Endothelial cell of umbilical vein (primary cell): ENCODE measurements around the gene FAM186B. TPM values are rescaled to one million over a fixed set of nuclear protein-coding genes. Genes with fewer than 3 reads are reported as not detected.

Experiments used
- BruUV-seq: library from RNA; stranded (reverse); fragments of 400-500 nt; replicated peaks from 2 replicates; lab custom pipeline; 2021; lab: Mats Ljungman, UMichigan
- CTCF ChIA-PET: fragments of 300-600, 350-600 bp; sonication (Branson Sonifier 250); formaldehyde crosslinking; loops from one replicate; lab custom pipeline; 2021; ENCODE audit warnings: antibody characterized with exemption, inconsistent platforms; lab: Charles Lee
- POLR2A ChIA-PET: fragments of 300-600, 350-600 bp; sonication (Branson Sonifier 250); formaldehyde crosslinking; loops from one replicate; lab custom pipeline; 2021; ENCODE audit warnings: antibody characterized with exemption, inconsistent platforms; lab: Charles Lee
- DNase-seq: peaks from one replicate; pipeline ENCODE4 v3.0.0-alpha.2; 2011; ENCODE audit warnings: low read depth, low spot score
- FAIRE-seq: peaks from 2 replicates; lab custom pipeline; 2011; peaks lifted over from hg19 to GRCh38; lab: Jason Lieb, UNC
- H2AFZ ChIP-seq: 2 replicates; pipeline ENCODE4 v1.6.0; 2012; ENCODE audit warnings: low read depth, low read length, control low read depth, inconsistent platforms
- H3K27ac ChIP-seq: 2 replicates; pipeline ENCODE4 v1.5.1; 2011; ENCODE audit warnings: low read depth, mild to moderate bottlenecking, control low read depth, low read length, moderate library complexity; ENCODE audit not compliant: insufficient read depth
- H3K27me3 ChIP-seq, 2 experiments: 2 replicates each; pipeline versions ENCODE4 v1.6.0 to v1.6.1; 2011; ENCODE audit warnings: low read length in 2 of 2, mixed read lengths in 1 of 2; ENCODE audit not compliant: control insufficient read depth in 2 of 2, insufficient read depth in 2 of 2
- H3K36me3 ChIP-seq, 2 experiments: 2 replicates in 1 of 2; 3 replicates in 1 of 2; pipeline ENCODE4 v1.5.1; 2011; ENCODE audit warnings: low read length in 2 of 2, mild to moderate bottlenecking in 1 of 2, moderate library complexity in 1 of 2; ENCODE audit not compliant: control insufficient read depth in 2 of 2, insufficient read depth in 2 of 2; ENCODE audit errors: extremely low read depth in 1 of 2
- H3K4me1 ChIP-seq: 3 replicates; pipeline ENCODE4 v1.5.1; 2011; ENCODE audit warnings: mild to moderate bottlenecking, low read length; ENCODE audit not compliant: control insufficient read depth, insufficient read depth; ENCODE audit errors: extremely low read depth
- H3K4me2 ChIP-seq: 2 replicates; pipeline ENCODE4 v1.6.1; 2011; ENCODE audit warnings: low read length, control low read depth, mixed read lengths; ENCODE audit not compliant: insufficient read depth
- H3K4me3 ChIP-seq, 3 experiments: fragments of 200-600 bp in 1 of 3; sonication (generic), shearing (Covaris generic) in 1 of 3; replicated peaks in 1 of 3; 2 replicates each; pipeline ENCODE4 v1.5.1; 2011 to 2016; ENCODE audit warnings: control low read depth in 3 of 3, low read length in 3 of 3, mild to moderate bottlenecking in 2 of 3, inconsistent platforms in 1 of 3, low read depth in 1 of 3, moderate library complexity in 1 of 3; ENCODE audit not compliant: insufficient read depth in 1 of 3
- H3K79me2 ChIP-seq: 2 replicates; pipeline ENCODE4 v1.6.0; 2012; ENCODE audit warnings: low read length, inconsistent platforms; ENCODE audit not compliant: control insufficient read depth, insufficient read depth
- H3K9ac ChIP-seq: replicated peaks from 2 replicates; pipeline ENCODE3; 2011; ENCODE audit warnings: low read length, control low read depth; ENCODE audit not compliant: insufficient read depth; ENCODE audit errors: extremely low read depth
- H3K9me1 ChIP-seq: replicated peaks from 3 replicates; pipeline ENCODE4 v1.6.0; 2011; ENCODE audit warnings: mild to moderate bottlenecking, low read length; ENCODE audit not compliant: control insufficient read depth, insufficient read depth; ENCODE audit errors: extremely low read depth
- H3K9me3 ChIP-seq: replicated peaks from 2 replicates; pipeline ENCODE4 v1.5.1; 2012; ENCODE audit warnings: low read length, inconsistent platforms; ENCODE audit not compliant: control insufficient read depth, insufficient read depth
- H4K20me1 ChIP-seq: replicated peaks from 2 replicates; pipeline ENCODE3; 2011; ENCODE audit warnings: mild to moderate bottlenecking, low read length; ENCODE audit not compliant: control insufficient read depth, insufficient read depth; ENCODE audit errors: extremely low read depth
- CTCF ChIP-seq, 2 donors: IDR thresholded peaks; 1 replicate in 1 of 2; 2 replicates in 1 of 2; pipeline ENCODE4 v1.5.1; 2011; ENCODE audit warnings: low read length in 2 of 2, mild to moderate bottlenecking in 2 of 2, moderate library complexity in 2 of 2, control low read depth in 1 of 2, inconsistent platforms in 1 of 2, low read depth in 1 of 2; ENCODE audit not compliant: insufficient read depth in 1 of 2; ENCODE audit errors: extremely low read depth in 1 of 2
- EZH2 ChIP-seq: IDR thresholded peaks from 2 replicates; pipeline ENCODE4 v1.6.1; 2012; ENCODE audit warnings: borderline replicate concordance, low read depth, mild to moderate bottlenecking, moderate library complexity, low read length, inconsistent platforms; ENCODE audit not compliant: severe bottlenecking
- FOS ChIP-seq: IDR thresholded peaks from 2 replicates; pipeline ENCODE4 v1.6.1; 2011; ENCODE audit warnings: mild to moderate bottlenecking, low read length, moderate library complexity, borderline replicate concordance; ENCODE audit not compliant: insufficient read depth
- GATA2 ChIP-seq: IDR thresholded peaks from 2 replicates; pipeline ENCODE4 v1.7.0; 2011; ENCODE audit warnings: low read depth, mild to moderate bottlenecking, moderate library complexity, mixed read lengths, low read length; ENCODE audit not compliant: insufficient read length, insufficient read depth
- JUN ChIP-seq: IDR thresholded peaks from 2 replicates; pipeline ENCODE4 v1.6.1; 2011; ENCODE audit warnings: borderline replicate concordance, low read depth; ENCODE audit not compliant: insufficient read length, insufficient read depth
- MAX ChIP-seq: IDR thresholded peaks from 2 replicates; pipeline ENCODE4 v1.6.1; 2011; ENCODE audit not compliant: insufficient read depth, insufficient read length
- MYC ChIP-seq: IDR thresholded peaks from one replicate; pipeline ENCODE4 v1.6.1; 2011; ENCODE audit warnings: mild to moderate bottlenecking, low read depth, low read length
- POLR2A ChIP-seq: IDR thresholded peaks from 2 replicates; pipeline ENCODE4 v1.6.1; 2012; ENCODE audit warnings: low read depth, mild to moderate bottlenecking, control low read depth, low read length
- POLR2AphosphoS5 ChIP-seq: IDR thresholded peaks from 2 replicates; pipeline ENCODE4 v1.6.1; 2012; ENCODE audit warnings: low read depth, mild to moderate bottlenecking, control low read depth, low read length, moderate library complexity; ENCODE audit not compliant: insufficient read depth
- dilution Hi-C: fragments of 300-500 bp; cut with MboI; formaldehyde crosslinking; loops from one replicate; pipeline ENCODE4 v1.15.0; 2019; ENCODE audit warnings: low sequenced_read_pairs; ENCODE audit not compliant: extremely low pct_ligation_motif_present
- intact Hi-C: fragments of 100-400 bp; cut with micrococcal nuclease; formaldehyde crosslinking; loops from one replicate; pipeline ENCODE4 v1.10.0; 2022
- polyA plus RNA-seq, 4 experiments: library from polyadenylated mRNA; depleted of rRNA in 3 of 4; stranded (reverse) in 3 of 4; unstranded in 1 of 4; fragments of >200 nt; gene quantifications; 2 replicates each; pipeline versions ENCODE4 v1.2.1 to v1.2.3, GENCODE V29; 2011 to 2012; ENCODE audit warnings: missing spikeins in 1 of 4
- total RNA-seq: library from RNA; stranded (reverse); gene quantifications from 2 replicates; pipeline ENCODE4 v1.2.3, GENCODE V29; 2021

FAM186B gene
- total and polyA plus RNA-seq, 2 donors (not counting 3 experiments of a cell fraction or from before 2014, with no cell fraction given): 0.10 to 0.33 TPM

DNA sequence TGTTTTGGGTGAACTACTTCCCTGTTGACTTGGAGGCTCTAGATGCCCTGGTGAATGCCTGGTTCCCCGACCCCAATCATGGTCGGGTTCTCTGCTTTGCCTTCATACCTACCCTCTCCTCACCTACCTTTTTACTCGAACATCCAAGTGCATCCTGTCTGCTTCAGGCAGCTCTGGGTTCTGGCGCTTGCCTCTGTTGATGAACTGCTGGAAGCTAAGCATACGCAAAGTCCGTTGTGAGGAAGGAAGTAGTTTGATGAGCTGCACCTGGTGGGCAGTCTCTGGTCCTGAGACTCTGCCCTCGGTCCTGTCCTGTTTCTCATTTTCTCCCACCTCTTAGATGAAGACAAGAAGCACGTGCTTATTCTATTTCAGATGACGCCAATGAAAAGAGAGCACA lies 53.0 kb downstream of the FAM186B start:
- Histone ChIP-seq H3K4me3 (no peak overlapping the region), H3K9me1 (no peaks in the 10 kb centered on the region), H3K36me3 (peaks cover 0 to 3% of the 10 kb centered on the region in 2 experiments), H3K27ac (no peak overlapping the region), H3K9me3 (no peaks in the 10 kb centered on the region), H2AFZ (no peak overlapping the region), H3K27me3 (peaks cover 0 to 5% of the 10 kb centered on the region in 2 experiments), H3K4me2 (no peak overlapping the region), H3K9ac (no peak overlapping the region), H4K20me1 (no peaks in the 10 kb centered on the region), H3K79me2 (no peaks in the 10 kb centered on the region), H3K4me1 (peaks cover 6% of the 10 kb centered on the region)
- FAIRE-seq: no peak
- TF ChIP-seq MAX (no peak), POLR2AphosphoS5 (no peak), JUN (no peak), CTCF (IDR thresholded peaks at IDR 0.05; ENCODE audit: extremely low read depth in 1 of 2, insufficient read depth in 1 of 2, low read depth in 1 of 2, low read length in 2 of 2) (no peak), GATA2 (no peak), EZH2 (no peak), MYC (no peak), POLR2A (no peak), FOS (no peak)
- ChIA-PET CTCF (interaction anchor here (0.9 to 6.9 kb wide), 9 partner anchors 11 to 264 kb away, joined by 3 to 89 read pairs (median 13); partner anchors contain the start of gene KCNH3), POLR2A (no interaction called here)
- intact Hi-C loops (no loop called here), dilution Hi-C loops (no loop called here)
- no TSS peak for BruUV-seq
- DNase-seq: no peak
